Lung (tissue), 12 donors: Measurements from ENCODE around the gene FANCM. TPM values are rescaled to one million over a fixed set of nuclear protein-coding genes. Genes with fewer than 3 reads are reported as not detected.
A peak's percentile ranks its signal among the peaks of the same experiment; 100 is the strongest.

Source experiments
- ATAC-seq: fragments of 200-7000 bp; cut with Tn5 transposase; one replicate; pipeline ENCODE4 v1.9.1; 2020; ENCODE audit warnings: moderate number of reproducible peaks; ENCODE audit not compliant: insufficient read depth, low FRiP score
- DNase-seq, 3 donors: peaks; one replicate each; pipeline ENCODE4 v3.0.0-alpha.2; 2013 to 2017
- H3K27ac ChIP-seq, 2 donors: one replicate each; pipeline ENCODE4 v1.5.1; 2013; ENCODE audit warnings: mild to moderate bottlenecking in 2 of 2, moderate library complexity in 2 of 2, control low read depth in 1 of 2, inconsistent platforms in 1 of 2, low read depth in 1 of 2, low read length in 1 of 2
- H3K27me3 ChIP-seq, 3 donors: one replicate each; pipeline ENCODE4 v1.5.1; 2013; ENCODE audit warnings: low read length in 2 of 3; ENCODE audit not compliant: control insufficient read depth in 3 of 3, insufficient read depth in 3 of 3
- H3K36me3 ChIP-seq, 4 donors: one replicate each; pipeline ENCODE4 v1.5.1; 2013; ENCODE audit warnings: low read length in 4 of 4, mild to moderate bottlenecking in 1 of 4, moderate library complexity in 1 of 4; ENCODE audit not compliant: control insufficient read depth in 4 of 4, insufficient read depth in 4 of 4
- H3K4me1 ChIP-seq, 5 donors: one replicate each; pipeline ENCODE4 v1.5.1; 2013; ENCODE audit warnings: low read length in 5 of 5, mild to moderate bottlenecking in 2 of 5, moderate library complexity in 1 of 5; ENCODE audit not compliant: control insufficient read depth in 5 of 5, insufficient read depth in 5 of 5
- H3K4me3 ChIP-seq: one replicate; pipeline ENCODE4 v1.5.1; 2013; ENCODE audit warnings: mild to moderate bottlenecking, control low read depth, moderate library complexity
- H3K9ac ChIP-seq, 2 donors: one replicate each; pipeline ENCODE4 v1.5.1; 2013; ENCODE audit warnings: low read length in 2 of 2, control low read depth in 1 of 2; ENCODE audit not compliant: insufficient read depth in 1 of 2
- H3K9me3 ChIP-seq, 4 donors: one replicate each; pipeline ENCODE4 v1.5.1; 2013; ENCODE audit warnings: low read length in 3 of 4, mild to moderate bottlenecking in 1 of 4, moderate library complexity in 1 of 4; ENCODE audit not compliant: control insufficient read depth in 4 of 4, insufficient read depth in 3 of 4
- WGBS, 2 donors: extraction: QIAGEN DNeasy Blood & Tissue Kit; methylation state at CpG; one replicate each; pipeline ENCODE4 v1.1.7; 2013; 5-methylcytosine and 5-hydroxymethylcytosine counted together
- polyA plus RNA-seq, 2 donors: library from polyadenylated mRNA; stranded (reverse); fragments of 200-250 nt; gene quantifications; one replicate each; pipeline ENCODE4 v1.2.1, GENCODE V29; 2013
- total RNA-seq, 2 donors: library from RNA; depleted of rRNA in 1 of 2; stranded (reverse); fragments of >200 nt in 1 of 2; gene quantifications; one replicate each; pipeline ENCODE4 v1.2.1, GENCODE V29; 2014 to 2021
- TF ChIP-seq, protein P1 (sequence below): IDR thresholded peaks from 2 replicates; pipeline ENCODE4 v1.5.1; 2012; ENCODE audit warnings: mild to moderate bottlenecking; ENCODE audit errors: control extremely low read depth, extremely low read depth
- donor health status: control.
- donor health status: control.
- donor health status: Bipolar disorder and iron deficiency.
- donor health status: healthy.
- donor health status: DM: yes; HTN: yes; CAD: no.

FANCM gene
- total and polyA plus RNA-seq, 4 donors, result 0.88 to 13.6 (median 4.3) TPM

DNA sequence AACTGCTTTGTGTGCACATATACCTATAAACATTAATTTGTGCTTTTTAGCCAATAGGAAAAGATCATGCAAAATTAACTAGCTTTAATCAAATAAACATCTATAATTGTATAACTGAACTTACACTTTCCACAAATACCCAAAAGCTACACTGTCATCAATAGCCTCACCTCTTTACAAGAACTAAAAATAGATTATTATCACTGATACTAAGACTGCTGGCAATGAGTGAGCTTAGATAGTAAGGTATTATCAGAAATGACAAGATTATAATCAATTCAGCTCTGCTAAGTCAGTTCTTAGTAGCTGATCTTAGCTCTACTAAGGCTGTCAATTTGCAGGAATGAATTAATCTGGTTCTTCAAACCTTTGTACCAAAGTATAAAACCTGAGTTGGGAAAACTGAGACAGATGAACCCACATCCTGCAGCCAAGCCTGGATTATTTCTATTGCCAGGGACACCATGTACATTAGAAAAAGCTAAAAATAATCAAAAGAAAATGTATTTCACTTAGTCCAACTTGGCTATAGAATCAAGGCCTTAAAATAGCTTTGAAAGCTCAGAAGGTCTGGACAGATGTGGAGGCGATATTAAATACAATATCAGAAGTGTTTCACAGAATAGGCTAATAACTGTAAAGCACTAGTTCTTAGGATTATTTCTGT is 6.6 kb upstream of the FANCM start:
- Histone ChIP-seq H3K9me3 (no peaks in the 10 kb centered on the region), H3K9ac (no peak overlapping the region), H3K36me3 (peaks cover 2 to 18% (median 3%) of the 10 kb centered on the region in 4 donors), H3K4me1 (peaks cover 0 to 6% (median 3%) of the 10 kb centered on the region in 5 donors), H3K4me3 (no peak overlapping the region), H3K27ac (no peak overlapping the region), H3K27me3 (no peaks in the 10 kb centered on the region)
- DNase-seq (no peak), ATAC-seq (no peak)
- TF ChIP-seq, protein P1, sequence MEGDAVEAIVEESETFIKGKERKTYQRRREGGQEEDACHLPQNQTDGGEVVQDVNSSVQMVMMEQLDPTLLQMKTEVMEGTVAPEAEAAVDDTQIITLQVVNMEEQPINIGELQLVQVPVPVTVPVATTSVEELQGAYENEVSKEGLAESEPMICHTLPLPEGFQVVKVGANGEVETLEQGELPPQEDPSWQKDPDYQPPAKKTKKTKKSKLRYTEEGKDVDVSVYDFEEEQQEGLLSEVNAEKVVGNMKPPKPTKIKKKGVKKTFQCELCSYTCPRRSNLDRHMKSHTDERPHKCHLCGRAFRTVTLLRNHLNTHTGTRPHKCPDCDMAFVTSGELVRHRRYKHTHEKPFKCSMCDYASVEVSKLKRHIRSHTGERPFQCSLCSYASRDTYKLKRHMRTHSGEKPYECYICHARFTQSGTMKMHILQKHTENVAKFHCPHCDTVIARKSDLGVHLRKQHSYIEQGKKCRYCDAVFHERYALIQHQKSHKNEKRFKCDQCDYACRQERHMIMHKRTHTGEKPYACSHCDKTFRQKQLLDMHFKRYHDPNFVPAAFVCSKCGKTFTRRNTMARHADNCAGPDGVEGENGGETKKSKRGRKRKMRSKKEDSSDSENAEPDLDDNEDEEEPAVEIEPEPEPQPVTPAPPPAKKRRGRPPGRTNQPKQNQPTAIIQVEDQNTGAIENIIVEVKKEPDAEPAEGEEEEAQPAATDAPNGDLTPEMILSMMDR, result no peak
- WGBS, 2 donors, result 57 to 64% methylated on average over 1 of the region's 1 CpG

DNA sequence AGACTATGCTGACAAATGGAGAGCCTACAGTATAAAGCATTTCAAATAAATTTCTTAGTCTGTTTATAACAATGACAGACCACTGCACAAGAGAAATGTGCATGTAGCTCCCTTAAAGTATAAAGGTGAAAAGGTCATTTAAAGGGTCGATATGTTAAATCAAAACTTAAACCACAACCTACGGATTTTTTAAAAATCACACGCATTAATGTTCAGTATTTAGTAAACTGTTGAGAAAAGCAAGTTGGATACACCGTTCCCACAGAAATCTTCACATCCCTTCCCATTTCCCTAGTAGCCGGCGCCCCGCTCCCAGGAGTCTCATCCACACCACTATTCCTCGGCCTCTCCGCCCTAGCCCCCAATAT is 2.1 kb upstream of the FANCM start:
- Histone ChIP-seq H3K27ac (peak overlapping the region; percentile 89 to 95), H3K4me1 (peaks cover 6 to 23% (median 11%) of the 10 kb centered on the region in 5 donors), H3K4me3 (peak overlapping the region; percentile 87), H3K36me3 (peaks cover 0 to 4% (median 0%) of the 10 kb centered on the region in 4 donors), H3K9ac (peak overlapping the region; percentile 85 to 88), H3K27me3 (no peaks in the 10 kb centered on the region), H3K9me3 (no peaks in the 10 kb centered on the region)
- TF ChIP-seq, protein P1, result no peak
- 0 to 1% methylated on average over 9 of the region's 9 CpGs for WGBS, 2 donors
- DNase-seq, result peak in 2 of 3 donors; percentile 18 to 41
- peak; percentile 2 for ATAC-seq

DNA sequence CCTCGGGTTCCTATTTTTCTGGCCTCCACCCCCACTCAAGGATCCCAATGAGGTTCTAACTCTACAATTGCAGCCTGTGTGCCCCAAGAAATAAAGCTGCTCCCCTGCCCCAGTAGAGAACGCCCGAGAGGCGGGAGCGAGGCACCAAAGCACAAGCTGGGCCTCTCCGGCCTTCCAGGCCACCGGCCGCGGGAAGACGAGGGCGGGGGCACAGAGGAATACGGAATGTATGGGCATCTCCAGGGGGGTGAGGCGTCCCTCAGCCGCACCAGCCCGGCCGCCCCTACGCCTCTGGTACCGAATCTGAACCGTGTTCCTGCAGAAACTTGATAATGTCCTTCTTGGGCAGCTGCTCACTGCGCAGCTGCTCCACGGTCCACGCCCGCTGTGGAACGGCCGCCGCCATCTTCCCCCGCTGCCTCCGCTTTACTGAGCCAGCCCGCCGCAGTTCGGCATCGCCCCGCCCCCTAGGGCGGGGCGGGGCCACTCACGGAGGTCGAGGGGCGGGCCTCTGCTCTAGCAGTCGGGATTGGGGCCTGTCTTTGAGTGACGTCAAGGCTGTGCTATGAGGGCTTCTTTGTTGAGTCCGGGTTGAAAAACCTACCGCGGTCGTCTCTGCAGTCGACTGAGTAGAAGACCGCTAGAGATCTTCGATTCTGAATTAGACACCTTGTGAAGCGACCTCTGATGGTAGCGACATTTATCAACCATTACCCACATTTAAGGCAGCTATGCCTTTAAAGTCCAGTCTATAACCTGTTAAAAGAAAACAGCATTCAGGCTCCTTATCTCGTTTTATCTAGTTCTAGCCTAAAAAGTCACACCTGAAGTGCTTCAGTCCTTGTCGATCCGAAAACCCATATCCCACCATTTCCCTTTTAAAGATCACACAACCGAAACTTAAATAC is 1.4 kb upstream of the FANCM start, which contains the start of gene FKBP3:
TSS of gene FKBP3 (minus strand) at position 431 of the 908 bp plus-strand sequence. CDS start at position 406, 25 bp downstream.
- H3K9me3 ChIP-seq, result no peaks in the 10 kb centered on the region
- H3K27me3 ChIP-seq, result no peaks in the 10 kb centered on the region
- TF ChIP-seq, protein P1, result no peak
- peak within 1 kb of the TSS; percentile 88 to 99 for H3K9ac ChIP-seq
- ATAC-seq (peak; percentile 99), DNase-seq (peak; percentile 97 to 99 (median 99))
- peaks cover 6 to 23% (median 11%) of the 10 kb centered on the region in 5 donors for H3K4me1 ChIP-seq
- peak within 1 kb of the TSS; percentile 87 for H3K4me3 ChIP-seq
- H3K36me3 ChIP-seq, result peaks cover 0 to 4% (median 0%) of the 10 kb centered on the region in 4 donors
- H3K27ac ChIP-seq, result peak within 1 kb of the TSS; percentile 89 to 95
- WGBS, 2 donors, result 0 to 1% methylated on average over 48 to 53 of the region's 53 CpGs
